DND-41 (cell line): ENCODE results near the gene PTPRU.

Source experiments
- CTCF ChIP-seq: IDR thresholded peaks from 2 replicates; pipeline ENCODE4 v1.5.1; 2012; ENCODE audit warnings: borderline replicate concordance, low read length, moderate library complexity, mild to moderate bottlenecking; ENCODE audit not compliant: poor library complexity, severe bottlenecking; ENCODE audit errors: extremely low read depth
- EZH2 ChIP-seq: IDR thresholded peaks from 3 replicates; pipeline ENCODE4 v1.6.1; 2012; ENCODE audit warnings: borderline replicate concordance, low read depth, mild to moderate bottlenecking, moderate library complexity, low read length, inconsistent platforms; ENCODE audit not compliant: severe bottlenecking

GRCh38 chr1:29284961-29285560 is 48.7 kb downstream of the PTPRU start:
- TF ChIP-seq CTCF = no peak
- TF ChIP-seq EZH2 = no peak
